ENCODE results near the gene RYK.

GRCh38 chr3:134198414-134198813, 52.2 kb downstream of the RYK start:
- no peak for TF ChIP-seq TCF7L2 (IDR thresholded peaks at IDR 0.05; ENCODE audit: borderline replicate concordance, low read depth, low read length)
- no peak for TF ChIP-seq ZBTB10 (tag by site-specific recombination; IDR thresholded peaks at IDR 0.05)
- no peak for TF ChIP-seq YY2 (tag by site-specific recombination; IDR thresholded peaks at IDR 0.05)
- TF ChIP-seq ZNF350 (tag by site-specific recombination; IDR thresholded peaks at IDR 0.05): no peak
- no peak for TF ChIP-seq ZNF292 (tag by site-specific recombination; IDR thresholded peaks at IDR 0.05; ENCODE audit: borderline replicate concordance, low read depth)
- no peak for TF ChIP-seq ZNF658 (tag by site-specific recombination; IDR thresholded peaks at IDR 0.05)
- no peak for TF ChIP-seq CTCF (tag by site-specific recombination; IDR thresholded peaks at IDR 0.05)
- no peak for TF ChIP-seq ZNF792 (tag by site-specific recombination; IDR thresholded peaks at IDR 0.05)
- TF ChIP-seq ZNF510 (tag by site-specific recombination; IDR thresholded peaks at IDR 0.05; ENCODE audit: insufficient replicate concordance): no peak

Measured in HEK293 (cell line).